Tibial artery (tissue), 4 donors: ENCODE results near the gene SIRT6.

Experiments
- DNase-seq, 2 donors: peaks; one replicate each; pipeline ENCODE4 v3.0.0-alpha.2; 2019
- H3K27ac ChIP-seq, 2 donors: fragments of 200-600 bp; sonication (generic) in 1 of 2; 1 replicate in 1 of 2; 2 replicates in 1 of 2; pipeline ENCODE4 v1.5.1; 2018 to 2019; ENCODE audit warnings: mild to moderate bottlenecking in 1 of 2
- H3K27me3 ChIP-seq, 2 donors: fragments of 200-600 bp; sonication (generic) in 1 of 2; one replicate each; pipeline versions ENCODE4 v1.5.1 to v1.6.0; 2016 to 2019
- H3K36me3 ChIP-seq, 3 donors: fragments of 200-600 bp; sonication (generic) in 2 of 3; one replicate each; pipeline ENCODE4 v1.5.1; 2016 to 2019; ENCODE audit warnings: mild to moderate bottlenecking in 2 of 3
- H3K4me1 ChIP-seq, 4 donors: fragments of 200-600 bp; sonication (generic) in 2 of 4; 1 replicate in 3 of 4; 2 replicates in 1 of 4; pipeline ENCODE4 v1.5.1; 2016 to 2019
- H3K4me3 ChIP-seq, 2 donors: fragments of 200-600 bp; sonication (generic) in 1 of 2; 1 replicate in 1 of 2; 2 replicates in 1 of 2; pipeline ENCODE4 v1.5.1; 2018 to 2019; ENCODE audit warnings: mild to moderate bottlenecking in 2 of 2
- H3K9me3 ChIP-seq, 3 donors: fragments of 200-600 bp; sonication (generic) in 1 of 3; one replicate each; pipeline ENCODE4 v1.5.1; 2016 to 2019
- intact Hi-C: fragments of 100-400 bp; cut with DNase I; formaldehyde crosslinking; loops from one replicate; pipeline ENCODE4 v1.15.0; 2023; ENCODE audit warnings: low total_unique reads
- TF ChIP-seq, protein P1 (sequence below), 2 experiments: fragments of 200-600 bp in 1 of 2; fragments of 450-650 bp in 1 of 2; IDR thresholded peaks; one replicate each; pipeline ENCODE4 v1.5.1; 2017 to 2019; ENCODE audit warnings: antibody characterized with exemption in 2 of 2, mild to moderate bottlenecking in 1 of 2, moderate library complexity in 1 of 2

The SIRT6 gene

GRCh38 chr19:4215807-4216206 is 33.4 kb upstream of the SIRT6 start:
- H3K36me3 ChIP-seq: no peaks in the 10 kb centered on the region
- no peak for DNase-seq
- H3K27ac ChIP-seq: no peak overlapping the region
- intact Hi-C loops: no loop called here
- TF ChIP-seq, protein P1, sequence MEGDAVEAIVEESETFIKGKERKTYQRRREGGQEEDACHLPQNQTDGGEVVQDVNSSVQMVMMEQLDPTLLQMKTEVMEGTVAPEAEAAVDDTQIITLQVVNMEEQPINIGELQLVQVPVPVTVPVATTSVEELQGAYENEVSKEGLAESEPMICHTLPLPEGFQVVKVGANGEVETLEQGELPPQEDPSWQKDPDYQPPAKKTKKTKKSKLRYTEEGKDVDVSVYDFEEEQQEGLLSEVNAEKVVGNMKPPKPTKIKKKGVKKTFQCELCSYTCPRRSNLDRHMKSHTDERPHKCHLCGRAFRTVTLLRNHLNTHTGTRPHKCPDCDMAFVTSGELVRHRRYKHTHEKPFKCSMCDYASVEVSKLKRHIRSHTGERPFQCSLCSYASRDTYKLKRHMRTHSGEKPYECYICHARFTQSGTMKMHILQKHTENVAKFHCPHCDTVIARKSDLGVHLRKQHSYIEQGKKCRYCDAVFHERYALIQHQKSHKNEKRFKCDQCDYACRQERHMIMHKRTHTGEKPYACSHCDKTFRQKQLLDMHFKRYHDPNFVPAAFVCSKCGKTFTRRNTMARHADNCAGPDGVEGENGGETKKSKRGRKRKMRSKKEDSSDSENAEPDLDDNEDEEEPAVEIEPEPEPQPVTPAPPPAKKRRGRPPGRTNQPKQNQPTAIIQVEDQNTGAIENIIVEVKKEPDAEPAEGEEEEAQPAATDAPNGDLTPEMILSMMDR (IDR thresholded peaks at IDR 0.05): no peak
- H3K4me3 ChIP-seq: no peak overlapping the region
- H3K4me1 ChIP-seq: no peaks in the 10 kb centered on the region
- H3K27me3 ChIP-seq: peaks cover 0 to 14% of the 10 kb centered on the region in 2 donors
- H3K9me3 ChIP-seq: no peaks in the 10 kb centered on the region

DNA sequence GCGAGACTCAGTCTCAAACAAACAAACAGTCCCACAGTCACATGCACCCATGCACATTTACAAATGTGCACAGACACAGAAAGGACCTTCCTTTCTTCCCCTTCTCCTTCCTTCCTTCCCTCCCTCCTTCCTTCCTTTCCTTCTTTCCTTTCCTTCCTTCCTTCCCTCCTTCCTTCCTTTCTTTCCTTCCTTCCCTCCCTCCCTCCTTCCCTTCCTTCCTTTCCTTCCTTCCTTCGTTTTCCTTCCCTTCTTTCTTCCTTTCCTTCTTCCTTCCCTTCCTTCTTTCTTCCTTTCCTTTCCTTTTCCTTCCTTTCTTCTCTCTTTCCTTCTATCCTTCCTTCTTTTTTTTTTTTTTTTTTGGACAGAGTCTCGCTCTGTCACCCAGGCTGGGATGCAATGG is 30.8 kb upstream of the SIRT6 start:
- DNase-seq: no peak
- intact Hi-C loops: no loop called here

GRCh38 chr19:4210166-4210731 is 27.9 kb upstream of the SIRT6 start:
- TF ChIP-seq, protein P1 (IDR thresholded peaks at IDR 0.05): no peak
- Histone ChIP-seq H3K4me3 (no peak overlapping the region), H3K36me3 (no peaks in the 10 kb centered on the region), H3K9me3 (no peaks in the 10 kb centered on the region), H3K27ac (no peak overlapping the region), H3K27me3 (peaks cover 0 to 48% of the 10 kb centered on the region in 2 donors), H3K4me1 (no peaks in the 10 kb centered on the region)
- intact Hi-C loops: no loop called here
- no peak for DNase-seq

More for the DNA sequence above, 30.8 kb upstream of the SIRT6 start:
- H3K9me3 ChIP-seq: no peaks in the 10 kb centered on the region
- no peaks in the 10 kb centered on the region for H3K36me3 ChIP-seq
- peaks cover 0 to 33% of the 10 kb centered on the region in 2 donors for H3K27me3 ChIP-seq
- no peaks in the 10 kb centered on the region for H3K4me1 ChIP-seq
- H3K27ac ChIP-seq: no peak overlapping the region
- H3K4me3 ChIP-seq: no peak overlapping the region
- TF ChIP-seq, protein P1 (IDR thresholded peaks at IDR 0.05): no peak

DNA sequence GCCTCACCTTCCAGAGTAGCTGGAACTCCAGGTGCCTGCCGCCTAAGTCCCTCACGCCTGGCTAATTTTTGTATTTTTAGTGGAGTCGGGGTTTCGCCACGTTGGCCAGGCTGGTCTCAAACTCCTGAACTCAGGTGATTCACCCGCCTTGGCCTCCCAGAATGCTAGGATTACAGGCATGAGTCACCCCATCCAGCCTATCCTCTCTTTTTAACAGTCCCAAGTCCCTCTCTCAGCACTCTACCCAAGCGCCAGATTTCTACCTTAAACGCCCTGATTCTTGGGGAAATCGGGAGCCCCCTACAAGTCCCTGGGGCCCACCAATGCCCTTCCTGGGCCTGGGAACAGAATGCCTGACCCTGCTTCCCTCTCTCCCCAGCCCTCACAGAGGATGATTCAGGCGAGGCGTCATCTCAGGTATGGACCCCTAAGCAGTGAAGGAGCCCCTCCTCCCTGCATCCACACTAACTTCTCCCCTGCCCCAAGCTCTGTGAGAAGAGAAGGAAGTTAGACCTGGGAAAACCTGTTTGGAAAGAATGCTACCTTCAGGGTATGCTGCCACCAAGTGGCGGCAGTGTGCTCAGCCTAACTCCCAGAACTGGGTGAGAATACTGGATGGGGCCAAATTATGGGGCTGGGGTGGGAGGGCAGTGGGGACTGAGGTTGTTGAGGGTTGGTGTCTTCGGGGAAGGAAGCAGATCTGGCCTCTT is 26.2 kb upstream of the SIRT6 start:
- H3K9me3 ChIP-seq: no peaks in the 10 kb centered on the region
- peaks cover 0 to 48% of the 10 kb centered on the region in 2 donors for H3K27me3 ChIP-seq
- TF ChIP-seq, protein P1 (IDR thresholded peaks at IDR 0.05): no peak
- H3K4me3 ChIP-seq: no peak overlapping the region
- peaks cover 0 to 6% (median 2%) of the 10 kb centered on the region in 4 donors for H3K4me1 ChIP-seq
- no peak for DNase-seq
- intact Hi-C loops: no loop called here
- no peaks in the 10 kb centered on the region for H3K36me3 ChIP-seq
- no peak overlapping the region for H3K27ac ChIP-seq

DNA sequence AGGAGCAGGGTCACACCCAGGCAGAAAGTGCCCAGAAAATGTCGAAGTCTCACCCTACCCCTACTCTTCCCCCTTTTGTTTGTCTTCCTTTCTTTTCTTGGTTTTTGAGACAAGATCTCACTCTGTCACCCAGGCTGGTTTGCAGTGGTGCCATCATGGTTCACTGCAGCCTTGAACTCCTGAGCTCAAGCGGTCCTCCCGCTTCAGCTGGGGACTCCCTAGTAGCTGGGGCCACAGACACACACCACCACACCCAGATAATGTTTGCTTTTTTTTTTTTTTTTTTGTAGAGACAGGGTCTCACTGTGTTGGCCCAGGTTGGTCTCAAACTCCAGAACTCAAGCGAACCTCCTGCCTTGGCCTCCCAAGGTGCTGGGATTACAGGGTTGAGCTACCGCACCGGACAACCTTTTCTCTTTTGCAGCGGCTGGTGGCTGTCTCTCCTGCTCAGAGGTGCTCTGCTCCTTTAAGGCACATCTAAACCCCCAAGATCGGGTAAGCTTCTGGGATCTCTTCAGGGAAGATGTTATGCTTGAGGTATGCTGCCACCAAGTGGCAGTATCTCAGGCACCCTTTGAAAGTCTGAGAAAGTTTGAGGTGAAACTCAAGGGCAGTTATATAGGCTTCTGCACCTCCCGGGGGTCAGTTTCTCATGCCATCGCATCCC is 24.6 kb upstream of the SIRT6 start:
- intact Hi-C loops: no loop called here
- no peak for DNase-seq
- TF ChIP-seq, protein P1 (IDR thresholded peaks at IDR 0.05): no peak

More for the DNA sequence above, 24.6 kb upstream of the SIRT6 start:
- H3K27me3 ChIP-seq: peaks cover 0 to 41% of the 10 kb centered on the region in 2 donors
- peaks cover 0 to 6% (median 2%) of the 10 kb centered on the region in 4 donors for H3K4me1 ChIP-seq
- no peaks in the 10 kb centered on the region for H3K9me3 ChIP-seq
- H3K4me3 ChIP-seq: no peak overlapping the region
- no peaks in the 10 kb centered on the region for H3K36me3 ChIP-seq
- no peak overlapping the region for H3K27ac ChIP-seq
